GM21528 (cell line): ENCODE results near the gene TTC24.
"Not testable (repeated sequence)": the region's sequence is repeated elsewhere in the genome, so short reads cannot be mapped to it uniquely, and the experiment has no call there.

Source experiments
- ATAC-seq: cut with Tn5 transposase; IDR thresholded peaks from one replicate; pipeline ENCODE4 v1.9.1; 2021; ENCODE audit warnings: mild to moderate bottlenecking, moderate library complexity; ENCODE audit not compliant: unreplicated experiment, low FRiP score

TTC24 gene

DNA sequence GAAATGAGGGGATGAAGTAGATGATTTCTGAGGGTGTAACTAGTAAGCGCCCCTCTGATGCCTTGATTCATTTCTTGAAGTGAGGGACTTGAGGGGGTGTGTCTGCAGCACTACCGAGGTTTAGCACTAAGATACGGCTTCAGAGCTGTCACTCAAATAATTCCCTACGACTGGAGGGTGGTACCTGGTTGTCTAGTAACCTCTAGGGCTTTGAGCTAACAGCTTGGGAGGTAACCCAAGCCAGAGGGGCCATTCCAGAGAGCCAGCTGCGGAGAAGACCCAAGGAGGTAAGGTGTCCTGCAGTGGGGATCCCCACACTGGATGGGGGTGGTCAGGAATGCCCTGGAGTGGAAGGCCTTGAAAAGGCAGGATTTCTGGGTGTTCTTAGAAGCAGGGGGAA, at the start of gene TTC24:
TSS of gene TTC24 (plus strand) at position 252 of the 400 bp plus-strand sequence. CDS start 1,642 bp downstream, outside the sequence.
- no peak for ATAC-seq

DNA sequence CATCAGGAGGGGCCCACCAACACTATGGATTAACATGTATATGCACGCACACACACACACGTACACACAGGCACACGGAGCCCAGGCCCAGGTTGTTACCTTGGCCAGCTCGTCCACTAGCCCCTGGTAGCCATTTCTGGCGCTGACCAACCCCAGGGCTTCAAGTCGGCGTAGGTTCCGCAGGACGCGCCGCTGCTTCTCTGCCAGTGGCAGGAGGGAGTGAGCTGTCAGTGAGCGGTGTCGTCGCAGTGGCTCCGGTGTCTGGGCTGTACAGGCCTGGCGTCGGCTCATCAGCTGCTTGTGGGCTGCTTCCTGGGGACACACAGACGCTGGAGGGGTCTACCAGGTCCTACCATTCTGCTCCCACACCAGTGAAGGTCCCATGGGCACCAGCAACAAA, 49.5 kb upstream of the TTC24 start:
- ATAC-seq: no peak

DNA sequence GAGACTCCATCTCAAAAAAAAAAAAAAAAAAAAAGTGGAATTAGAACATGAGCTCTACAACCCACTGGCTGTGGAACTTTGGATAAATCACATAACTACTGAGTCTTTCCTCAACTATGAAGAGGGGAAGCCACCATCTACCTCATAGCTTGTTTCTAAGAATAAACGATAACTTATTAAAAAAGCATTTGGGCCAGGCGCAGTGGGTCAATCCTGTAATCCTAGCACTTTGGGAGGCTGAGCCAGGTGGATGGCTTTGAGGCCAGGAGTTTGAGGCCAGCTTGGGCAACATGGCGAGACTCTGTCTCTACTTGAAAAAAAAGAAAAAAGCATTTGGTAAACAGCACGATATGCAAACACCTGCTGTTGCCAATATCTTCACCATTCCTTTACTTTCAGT, 47.1 kb upstream of the TTC24 start:
- ATAC-seq: no peak

DNA sequence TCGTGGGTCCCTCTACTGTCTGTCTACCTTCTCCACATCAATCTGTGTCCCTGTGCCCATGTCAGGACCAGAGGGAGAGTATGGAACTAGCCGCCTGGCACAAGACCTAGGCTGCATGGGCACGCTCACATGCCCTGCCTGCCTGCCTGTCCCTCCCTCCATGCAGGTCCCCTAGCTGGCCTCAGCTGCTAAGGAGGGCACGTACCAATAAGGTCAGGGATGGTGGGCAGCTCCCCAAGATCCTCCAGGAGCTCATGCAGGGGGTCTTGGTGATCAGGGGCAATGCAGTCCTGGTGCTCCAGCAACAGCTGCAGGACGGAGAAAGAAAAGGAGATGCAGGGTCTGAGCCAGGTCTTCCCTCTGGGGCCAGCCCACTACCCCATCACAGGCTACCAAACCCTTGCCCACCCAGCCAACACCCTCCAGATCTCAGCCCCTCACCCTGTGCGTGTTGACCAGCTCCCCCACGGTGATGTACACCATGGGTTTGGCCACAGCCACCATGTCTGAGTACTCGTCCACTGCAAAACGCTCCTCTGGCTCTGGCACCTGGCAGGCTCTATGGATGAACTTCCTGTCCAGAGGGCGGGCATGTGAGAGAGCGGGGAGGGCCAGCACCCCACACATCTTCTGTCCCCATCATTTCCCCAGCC, 45.8 kb upstream of the TTC24 start:
- ATAC-seq: no peak

- no peak for ATAC-seq
Measured at GRCh38 chr1:156534424-156535060, 45.0 kb upstream of the TTC24 start.

- no peak for ATAC-seq
Measured at GRCh38 chr1:156537027-156537426, 42.5 kb upstream of the TTC24 start.

GRCh38 chr1:156538711-156539440, 40.6 kb upstream of the TTC24 start:
- ATAC-seq: no peak

GRCh38 chr1:156539818-156540355, 39.6 kb upstream of the TTC24 start:
- no peak for ATAC-seq

DNA sequence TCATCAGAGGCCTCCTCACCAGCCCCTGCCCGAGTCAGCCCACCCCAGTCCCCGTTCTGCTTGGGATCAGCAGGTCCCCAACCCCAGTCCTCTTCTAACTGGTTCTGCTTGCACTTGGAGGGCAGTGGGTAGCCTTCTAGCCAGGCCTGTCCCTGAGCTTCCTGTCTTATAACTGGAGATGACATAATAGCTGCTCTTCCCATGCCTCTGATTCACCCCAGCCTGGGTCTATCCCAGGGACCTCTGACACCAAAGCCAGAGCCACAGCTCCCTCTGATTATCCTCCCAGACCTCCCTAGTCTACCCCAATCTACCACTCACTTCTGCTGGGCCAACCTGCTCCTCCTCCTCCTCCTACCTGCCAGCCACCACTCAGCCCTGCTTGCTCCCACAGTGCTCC, 38.6 kb upstream of the TTC24 start:
- ATAC-seq: no peak

DNA sequence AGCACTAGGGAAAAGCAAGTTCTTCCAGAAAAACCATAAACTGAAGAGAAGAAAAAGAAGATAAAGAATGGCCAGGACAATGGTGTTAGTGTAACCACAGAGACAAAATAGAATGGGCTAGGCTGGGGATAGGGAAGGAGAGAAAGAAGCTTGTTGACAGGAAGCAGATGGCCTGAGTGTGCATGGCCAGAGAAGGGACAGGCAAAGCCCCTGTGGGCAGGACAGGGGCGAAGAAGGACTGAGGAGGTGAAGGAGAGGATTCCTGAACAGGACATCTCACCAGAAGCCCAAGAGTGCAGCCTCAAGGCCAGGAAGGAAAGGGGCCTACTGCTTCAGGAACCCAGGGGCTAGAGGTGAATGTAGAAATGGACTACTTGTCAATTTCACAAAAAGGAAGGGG, 36.5 kb upstream of the TTC24 start:
- ATAC-seq: no peak

DNA sequence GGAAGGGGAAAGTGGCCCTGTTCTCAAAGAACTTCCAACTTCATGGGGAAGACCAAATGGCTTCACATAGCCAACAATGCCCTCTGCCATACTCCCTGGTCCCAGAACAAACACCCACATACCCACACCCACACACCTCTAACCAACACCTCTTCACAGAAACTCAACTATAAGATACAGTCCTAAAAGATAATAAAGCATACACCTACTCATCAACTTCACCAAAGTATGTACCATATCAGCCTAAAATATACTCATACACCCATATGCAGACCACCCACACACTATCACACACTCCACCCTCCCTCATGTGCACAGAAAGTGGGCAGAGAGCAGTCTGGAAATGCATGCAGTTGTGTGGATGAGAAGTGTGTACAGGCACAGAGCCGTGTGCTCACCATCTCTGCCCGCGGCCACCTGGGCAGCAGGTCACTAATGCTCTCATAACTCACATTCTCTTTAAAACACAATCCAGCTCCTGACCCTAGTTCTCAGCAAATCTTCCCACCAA, 34.9 kb upstream of the TTC24 start:
- no peak for ATAC-seq

DNA sequence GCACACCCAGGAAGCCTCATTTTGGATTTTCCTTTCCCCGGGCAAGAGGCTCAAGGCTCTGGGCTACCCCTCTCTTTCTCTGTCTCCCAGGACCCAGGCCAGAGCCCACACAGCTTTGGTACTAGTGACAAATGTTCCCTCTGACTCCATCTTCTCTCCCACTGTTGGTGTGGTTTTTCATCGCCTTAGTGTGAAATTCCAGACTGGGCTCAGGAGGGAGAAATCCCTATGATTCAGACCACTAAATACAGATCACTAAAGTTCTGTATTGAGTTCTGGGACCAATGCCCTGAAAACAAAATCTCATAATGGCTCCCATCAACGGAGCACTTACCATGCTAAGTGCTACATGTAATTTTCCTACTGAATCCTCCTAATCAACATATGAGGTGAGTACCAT, 33.3 kb upstream of the TTC24 start:
- no peak for ATAC-seq

DNA sequence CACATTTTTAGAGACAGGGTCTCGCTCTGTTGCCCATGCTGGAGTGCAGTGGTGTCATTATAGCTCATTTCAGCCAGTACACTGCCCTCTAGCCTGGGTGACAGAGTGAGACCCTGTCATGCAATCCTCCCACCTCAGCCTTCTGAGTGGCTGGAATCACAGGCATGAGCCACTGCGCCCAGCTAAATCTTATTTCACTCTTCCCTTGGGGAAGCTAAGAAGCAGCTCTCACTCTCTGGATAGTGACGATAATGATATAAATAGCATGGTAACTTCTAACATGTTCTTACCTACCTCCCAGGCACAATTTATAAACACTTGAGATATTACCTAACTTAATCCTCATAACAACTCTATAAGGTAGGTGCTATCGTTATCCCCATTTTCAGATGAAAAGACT, 32.1 kb upstream of the TTC24 start:
- ATAC-seq: no peak

DNA sequence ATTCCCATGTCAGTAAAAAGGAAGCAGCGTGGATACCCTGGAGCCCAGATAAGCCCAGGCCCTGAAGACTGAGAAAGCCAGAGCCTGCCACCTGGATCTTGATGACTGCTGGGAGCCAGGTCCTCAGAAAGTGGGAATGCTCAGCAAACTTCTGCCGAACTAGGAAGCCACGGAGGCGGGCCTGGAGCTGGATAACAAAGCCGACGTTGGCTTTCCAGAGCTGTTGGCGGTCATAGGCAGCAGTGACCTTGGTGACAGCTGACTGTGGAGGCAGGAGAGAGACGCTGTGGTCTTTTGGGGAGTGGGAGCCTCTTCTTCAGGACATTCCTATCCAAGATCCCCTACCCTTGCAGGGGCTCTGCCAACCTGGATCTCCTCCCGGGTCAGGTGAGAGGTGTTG, 31.5 kb upstream of the TTC24 start:
- no peak for ATAC-seq

DNA sequence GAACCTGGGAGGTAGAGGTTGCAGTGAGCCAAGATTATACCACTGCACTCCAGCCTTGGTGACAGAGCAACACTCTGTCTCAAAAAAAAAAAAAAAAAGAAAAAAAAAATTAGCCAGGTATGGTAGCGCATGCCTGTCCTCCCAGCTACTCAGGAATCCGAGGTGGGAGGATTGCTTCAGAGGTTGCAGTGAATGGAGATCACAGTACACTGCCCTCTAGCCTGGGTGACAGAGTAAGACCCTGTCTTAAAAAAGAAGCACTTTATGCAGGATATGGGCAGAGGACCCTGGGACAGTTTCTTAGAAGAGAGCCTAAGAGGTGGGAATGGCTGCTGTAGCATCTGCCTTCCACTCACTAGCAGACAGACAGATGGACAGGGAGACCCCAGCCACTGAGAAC, 30.1 kb upstream of the TTC24 start:
- no peak for ATAC-seq

DNA sequence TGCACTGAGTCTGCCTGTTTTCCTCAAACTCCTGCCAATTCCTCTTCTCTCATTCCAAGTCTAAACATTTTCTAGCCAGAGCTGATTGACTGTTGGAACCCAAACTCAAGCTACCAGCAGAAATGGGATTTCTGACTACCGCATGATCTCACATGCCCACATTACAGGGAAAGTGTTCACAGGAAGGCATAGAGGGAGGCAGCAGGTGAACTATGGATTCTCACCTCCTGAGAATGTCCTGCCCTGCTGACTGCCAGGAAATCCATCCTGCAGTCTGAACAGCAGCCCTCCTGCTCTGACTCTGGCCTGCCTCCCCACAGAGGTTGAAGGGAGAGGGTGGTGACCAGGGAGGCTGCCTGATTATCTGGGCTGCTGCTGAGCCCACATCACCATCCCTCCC, 29.7 kb upstream of the TTC24 start:
- ATAC-seq: no peak

DNA sequence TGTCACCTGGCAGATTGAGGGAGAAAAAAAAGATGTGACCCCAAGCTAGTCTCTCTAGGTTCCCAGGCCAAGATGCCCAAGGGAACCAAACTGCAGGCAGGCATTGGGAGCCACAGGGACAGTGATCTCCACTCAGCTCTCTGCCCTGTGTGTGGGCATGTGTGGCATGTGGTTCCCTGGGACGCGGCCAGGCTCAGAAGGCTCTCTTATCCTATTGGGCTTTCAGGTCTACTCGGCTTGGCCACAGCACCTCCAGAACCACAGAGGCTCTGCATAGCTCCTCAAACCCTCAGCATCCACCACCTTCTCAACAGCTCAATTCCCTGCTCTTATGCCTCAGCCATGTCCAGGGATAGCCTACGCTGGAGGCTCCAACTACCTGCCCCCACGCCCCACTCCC, 29.2 kb upstream of the TTC24 start:
- ATAC-seq: no peak

DNA sequence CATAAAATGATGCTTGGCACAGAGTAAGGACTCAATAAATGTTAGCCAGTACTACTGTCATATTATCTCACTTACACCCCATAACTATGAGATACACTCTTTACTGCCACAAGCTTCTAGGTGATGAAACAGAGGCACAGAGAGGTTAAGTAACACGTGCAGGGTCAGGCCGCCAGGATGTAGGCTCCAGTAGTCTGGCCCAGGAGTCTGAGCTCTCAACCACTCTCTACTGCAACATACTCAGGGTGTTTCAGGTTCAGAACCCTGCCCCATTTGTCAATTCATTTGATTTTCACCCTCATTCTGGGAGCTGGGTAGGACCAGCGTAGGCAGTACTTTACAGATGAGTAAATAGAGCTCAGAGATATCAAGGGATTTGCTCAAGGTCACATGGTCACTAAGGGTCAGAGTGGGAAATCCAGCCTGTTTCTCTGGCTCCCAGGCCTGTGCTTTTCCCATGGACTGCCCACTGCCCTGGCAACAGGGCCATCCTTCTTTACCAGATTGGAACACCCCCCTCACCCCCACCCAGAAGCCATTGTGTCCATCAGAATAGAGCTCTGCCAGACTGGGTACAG, 28.4 kb upstream of the TTC24 start:
- ATAC-seq: no peak

- no peak for ATAC-seq
Measured at GRCh38 chr1:156551869-156552268, 27.7 kb upstream of the TTC24 start.

DNA sequence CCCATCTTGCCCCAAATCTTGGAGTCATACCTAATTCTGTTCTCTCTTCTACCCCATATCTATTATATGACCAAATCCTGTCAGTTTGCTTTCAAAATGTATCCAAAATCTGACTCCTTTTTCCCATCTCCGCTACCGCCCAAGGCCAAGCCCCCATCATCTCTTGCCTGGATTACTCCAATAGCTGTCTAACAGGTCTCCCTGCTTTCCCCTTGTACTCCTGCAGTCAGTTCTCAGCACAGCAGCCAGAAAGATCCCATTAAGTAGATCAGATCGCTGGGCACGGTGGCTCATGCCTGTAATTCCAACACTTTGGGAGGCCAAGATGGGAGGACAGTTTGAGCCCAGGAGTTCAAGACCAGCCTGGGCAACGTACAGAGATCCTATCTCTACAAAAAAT, 27.0 kb upstream of the TTC24 start:
- ATAC-seq: no peak

GRCh38 chr1:156552937-156553336, 26.6 kb upstream of the TTC24 start:
- ATAC-seq: not testable (repeated sequence)
